ENCODE data around the gene HSD17B1. TPM values are rescaled to one million over a fixed set of nuclear protein-coding genes. Genes with fewer than 3 reads are reported as not detected.

Gene HSD17B1
- total RNA-seq, 1 experiment from 2014 or later = 0.60 TPM

GRCh38 chr17:42579794-42580551 lies 27.2 kb downstream of the HSD17B1 start:
- intact Hi-C loops (cut with micrococcal nuclease; ENCODE audit: unreplicated experiment) = loop anchor here (5.0 kb wide), 2 partner anchors 97 to 182 kb away; partner anchors contain the start of genes PLEKHH3 and RAMP2
- BruUV-seq (replicated peaks) = no TSS peak

DNA sequence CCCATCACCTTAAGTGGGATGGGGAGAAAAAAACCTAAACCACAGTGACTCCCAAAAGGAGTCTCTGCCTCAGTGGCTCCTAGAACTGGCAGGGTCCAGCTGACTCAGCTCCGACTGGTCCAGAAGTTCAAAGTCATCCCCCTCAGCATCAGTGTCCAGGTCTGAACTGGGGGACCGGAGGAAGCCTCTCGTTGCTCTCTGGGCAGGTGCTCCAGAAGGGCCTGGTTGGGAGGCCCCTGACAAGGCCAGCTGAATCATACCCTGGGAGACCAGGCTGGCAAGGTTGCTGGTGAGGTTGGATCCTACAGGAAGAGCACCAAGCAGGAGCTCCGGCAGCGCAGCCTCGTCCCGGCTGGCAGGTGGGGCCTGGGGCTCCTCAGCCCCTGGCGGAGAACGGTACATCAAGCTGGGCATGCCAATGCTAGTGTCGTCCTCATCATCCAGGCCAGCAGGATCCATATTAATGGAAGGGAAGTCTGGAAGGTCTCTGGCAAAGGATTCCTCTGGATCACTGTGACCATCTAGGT lies 29.1 kb downstream of the HSD17B1 start:
- Histone ChIP-seq H3K27me3 (replicated peaks; ENCODE audit: insufficient read depth, low read depth, low read length, poor library complexity) (no peaks in the 10 kb centered on the region), H3K27ac (ENCODE audit: low read depth, low read length, poor library complexity, severe bottlenecking) (no peak overlapping the region), H3K4me1 (ENCODE audit: insufficient read depth, low read length, poor library complexity, severe bottlenecking) (no peaks in the 10 kb centered on the region), H3K36me3 (ENCODE audit: insufficient read depth, low read length, poor library complexity, severe bottlenecking) (peaks cover 8% of the 10 kb centered on the region), H3K9me3 (ENCODE audit: low read depth, low read length, poor library complexity, severe bottlenecking) (no peaks in the 10 kb centered on the region), H3K4me3 (ENCODE audit: low read depth, low read length, poor library complexity, severe bottlenecking) (no peak overlapping the region)
- no peak for TF ChIP-seq CTCF (conservative IDR thresholded peaks at IDR 0.05; ENCODE audit: low read depth, low read length)
- no peak for TF ChIP-seq EZH2 (IDR thresholded peaks at IDR 0.05; ENCODE audit: borderline replicate concordance, low read depth, low read length, poor library complexity, severe bottlenecking)
- DNase-seq (ENCODE audit: low spot score) = no peak
- CTCF ChIA-PET = no interaction called here
- POLR2A ChIA-PET (ENCODE audit: low non-redundant PET) = interaction anchor here (0.8 kb wide), 1 partner anchor 144 kb away, joined by 3 read pairs; no protein-coding TSS in a partner anchor
- BruUV-seq (replicated peaks) = no TSS peak
- intact Hi-C loops (cut with micrococcal nuclease; ENCODE audit: unreplicated experiment) = no loop called here

More at GRCh38 chr17:42579794-42580551, 27.2 kb downstream of the HSD17B1 start:
- ChIA-PET CTCF (interaction anchor here (2.5 kb wide), 1 partner anchor 184 kb away, joined by 15 read pairs; no protein-coding TSS in a partner anchor), POLR2A (ENCODE audit: low non-redundant PET) (no interaction called here)
- TF ChIP-seq EZH2 (IDR thresholded peaks at IDR 0.05; ENCODE audit: borderline replicate concordance, low read depth, low read length, poor library complexity, severe bottlenecking) = no peak
- TF ChIP-seq CTCF (conservative IDR thresholded peaks at IDR 0.05; ENCODE audit: low read depth, low read length) = no peak
- Histone ChIP-seq H3K4me3 (ENCODE audit: low read depth, low read length, poor library complexity, severe bottlenecking) (no peak overlapping the region), H3K27me3 (replicated peaks; ENCODE audit: insufficient read depth, low read depth, low read length, poor library complexity) (no peaks in the 10 kb centered on the region), H3K27ac (ENCODE audit: low read depth, low read length, poor library complexity, severe bottlenecking) (no peak overlapping the region), H3K9me3 (ENCODE audit: low read depth, low read length, poor library complexity, severe bottlenecking) (no peaks in the 10 kb centered on the region), H3K4me1 (ENCODE audit: insufficient read depth, low read length, poor library complexity, severe bottlenecking) (no peaks in the 10 kb centered on the region), H3K36me3 (ENCODE audit: insufficient read depth, low read length, poor library complexity, severe bottlenecking) (peaks cover 8% of the 10 kb centered on the region)
- no peak for DNase-seq (ENCODE audit: low spot score)

- ChIA-PET CTCF (no interaction called here), POLR2A (ENCODE audit: low non-redundant PET) (no interaction called here)
- no peak for TF ChIP-seq CTCF (conservative IDR thresholded peaks at IDR 0.05; ENCODE audit: low read depth, low read length)
- no peak for TF ChIP-seq EZH2 (IDR thresholded peaks at IDR 0.05; ENCODE audit: borderline replicate concordance, low read depth, low read length, poor library complexity, severe bottlenecking)
Measured at GRCh38 chr17:42584880-42585279, 32.2 kb downstream of the HSD17B1 start.

More at GRCh38 chr17:42584880-42585279, 32.2 kb downstream of the HSD17B1 start:
- no peak for DNase-seq (ENCODE audit: low spot score)
- H3K36me3 ChIP-seq (ENCODE audit: insufficient read depth, low read length, poor library complexity, severe bottlenecking) = peaks cover 8% of the 10 kb centered on the region
- intact Hi-C loops (cut with micrococcal nuclease; ENCODE audit: unreplicated experiment) = no loop called here
- H3K4me1 ChIP-seq (ENCODE audit: insufficient read depth, low read length, poor library complexity, severe bottlenecking) = no peaks in the 10 kb centered on the region
- BruUV-seq (replicated peaks) = no TSS peak
- no peaks in the 10 kb centered on the region for H3K27me3 ChIP-seq (replicated peaks; ENCODE audit: insufficient read depth, low read depth, low read length, poor library complexity)
- no peak overlapping the region for H3K4me3 ChIP-seq (ENCODE audit: low read depth, low read length, poor library complexity, severe bottlenecking)
- no peak overlapping the region for H3K27ac ChIP-seq (ENCODE audit: low read depth, low read length, poor library complexity, severe bottlenecking)
- no peaks in the 10 kb centered on the region for H3K9me3 ChIP-seq (ENCODE audit: low read depth, low read length, poor library complexity, severe bottlenecking)
